Measurements from ENCODE around the gene UBL4B.

UBL4B gene

GRCh38 chr1:110084227-110085078 lies 27.8 kb upstream of the UBL4B start:
- peaks cover 18% of the 10 kb centered on the region for H3K4me1 ChIP-seq (ENCODE audit: control insufficient read depth, insufficient read depth, low read length, poor library complexity, severe bottlenecking)
- H3K27ac ChIP-seq (ENCODE audit: insufficient read depth, low read length, poor library complexity, severe bottlenecking), result no peak overlapping the region
- no peaks in the 10 kb centered on the region for H3K9me3 ChIP-seq (ENCODE audit: control insufficient read depth, low read length)
- H3K4me3 ChIP-seq (ENCODE audit: insufficient read depth, low read depth, low read length, poor library complexity, severe bottlenecking), result peak overlapping the region; percentile 71
- H3K27me3 ChIP-seq (replicated peaks; ENCODE audit: control insufficient read depth, insufficient read depth, low read length, poor library complexity, severe bottlenecking), result peaks cover 34% of the 10 kb centered on the region
- DNase-seq, result no peak
- no peaks in the 10 kb centered on the region for H3K36me3 ChIP-seq (ENCODE audit: control insufficient read depth, insufficient read depth, low read length)

- Histone ChIP-seq H3K4me1 (ENCODE audit: control insufficient read depth, insufficient read depth, low read length, poor library complexity, severe bottlenecking) (peaks cover 18% of the 10 kb centered on the region), H3K9me3 (ENCODE audit: control insufficient read depth, low read length) (no peaks in the 10 kb centered on the region), H3K4me3 (ENCODE audit: insufficient read depth, low read depth, low read length, poor library complexity, severe bottlenecking) (no peak overlapping the region), H3K27ac (ENCODE audit: insufficient read depth, low read length, poor library complexity, severe bottlenecking) (no peak overlapping the region), H3K27me3 (replicated peaks; ENCODE audit: control insufficient read depth, insufficient read depth, low read length, poor library complexity, severe bottlenecking) (peaks cover 34% of the 10 kb centered on the region), H3K36me3 (ENCODE audit: control insufficient read depth, insufficient read depth, low read length) (no peaks in the 10 kb centered on the region)
- no peak for DNase-seq
Measured at GRCh38 chr1:110085671-110086070, 26.6 kb upstream of the UBL4B start.

GRCh38 chr1:110086961-110087360 lies 25.3 kb upstream of the UBL4B start:
- Histone ChIP-seq H3K27me3 (replicated peaks; ENCODE audit: control insufficient read depth, insufficient read depth, low read length, poor library complexity, severe bottlenecking) (peaks cover 34% of the 10 kb centered on the region), H3K4me3 (ENCODE audit: insufficient read depth, low read depth, low read length, poor library complexity, severe bottlenecking) (no peak overlapping the region), H3K36me3 (ENCODE audit: control insufficient read depth, insufficient read depth, low read length) (no peaks in the 10 kb centered on the region)

GRCh38 chr1:110087812-110088738 lies 24.2 kb upstream of the UBL4B start:
- H3K36me3 ChIP-seq (ENCODE audit: control insufficient read depth, insufficient read depth, low read length), result no peaks in the 10 kb centered on the region
- H3K27me3 ChIP-seq (replicated peaks; ENCODE audit: control insufficient read depth, insufficient read depth, low read length, poor library complexity, severe bottlenecking), result peaks cover 31% of the 10 kb centered on the region
- H3K4me3 ChIP-seq (ENCODE audit: insufficient read depth, low read depth, low read length, poor library complexity, severe bottlenecking), result no peak overlapping the region
- no peaks in the 10 kb centered on the region for H3K9me3 ChIP-seq (ENCODE audit: control insufficient read depth, low read length)
- peaks cover 17% of the 10 kb centered on the region for H3K4me1 ChIP-seq (ENCODE audit: control insufficient read depth, insufficient read depth, low read length, poor library complexity, severe bottlenecking)
- DNase-seq, result no peak
- H3K27ac ChIP-seq (ENCODE audit: insufficient read depth, low read length, poor library complexity, severe bottlenecking), result no peak overlapping the region

More at GRCh38 chr1:110086961-110087360, 25.3 kb upstream of the UBL4B start:
- no peak for DNase-seq
- Histone ChIP-seq H3K9me3 (ENCODE audit: control insufficient read depth, low read length) (no peaks in the 10 kb centered on the region), H3K27ac (ENCODE audit: insufficient read depth, low read length, poor library complexity, severe bottlenecking) (no peak overlapping the region), H3K4me1 (ENCODE audit: control insufficient read depth, insufficient read depth, low read length, poor library complexity, severe bottlenecking) (peaks cover 18% of the 10 kb centered on the region)

- H3K9me3 ChIP-seq (ENCODE audit: control insufficient read depth, low read length), result no peaks in the 10 kb centered on the region
- DNase-seq, result no peak
- H3K27me3 ChIP-seq (replicated peaks; ENCODE audit: control insufficient read depth, insufficient read depth, low read length, poor library complexity, severe bottlenecking), result peaks cover 24% of the 10 kb centered on the region
- H3K4me3 ChIP-seq (ENCODE audit: insufficient read depth, low read depth, low read length, poor library complexity, severe bottlenecking), result no peak overlapping the region
- no peak overlapping the region for H3K27ac ChIP-seq (ENCODE audit: insufficient read depth, low read length, poor library complexity, severe bottlenecking)
- H3K36me3 ChIP-seq (ENCODE audit: control insufficient read depth, insufficient read depth, low read length), result no peaks in the 10 kb centered on the region
- H3K4me1 ChIP-seq (ENCODE audit: control insufficient read depth, insufficient read depth, low read length, poor library complexity, severe bottlenecking), result peaks cover 9% of the 10 kb centered on the region
Measured at GRCh38 chr1:110088739-110089316, 23.4 kb upstream of the UBL4B start.

- Histone ChIP-seq H3K36me3 (ENCODE audit: control insufficient read depth, insufficient read depth, low read length) (no peaks in the 10 kb centered on the region), H3K4me1 (ENCODE audit: control insufficient read depth, insufficient read depth, low read length, poor library complexity, severe bottlenecking) (peaks cover under 1% of the 10 kb centered on the region), H3K9me3 (ENCODE audit: control insufficient read depth, low read length) (no peaks in the 10 kb centered on the region), H3K4me3 (ENCODE audit: insufficient read depth, low read depth, low read length, poor library complexity, severe bottlenecking) (no peak overlapping the region), H3K27me3 (replicated peaks; ENCODE audit: control insufficient read depth, insufficient read depth, low read length, poor library complexity, severe bottlenecking) (peaks cover 15% of the 10 kb centered on the region), H3K27ac (ENCODE audit: insufficient read depth, low read length, poor library complexity, severe bottlenecking) (no peak overlapping the region)
- no peak for DNase-seq
Measured at GRCh38 chr1:110089561-110090275, 22.5 kb upstream of the UBL4B start.

- Histone ChIP-seq H3K4me1 (ENCODE audit: control insufficient read depth, insufficient read depth, low read length, poor library complexity, severe bottlenecking) (no peaks in the 10 kb centered on the region), H3K4me3 (ENCODE audit: insufficient read depth, low read depth, low read length, poor library complexity, severe bottlenecking) (no peak overlapping the region), H3K9me3 (ENCODE audit: control insufficient read depth, low read length) (no peaks in the 10 kb centered on the region), H3K36me3 (ENCODE audit: control insufficient read depth, insufficient read depth, low read length) (no peaks in the 10 kb centered on the region), H3K27me3 (replicated peaks; ENCODE audit: control insufficient read depth, insufficient read depth, low read length, poor library complexity, severe bottlenecking) (peaks cover 3% of the 10 kb centered on the region), H3K27ac (ENCODE audit: insufficient read depth, low read length, poor library complexity, severe bottlenecking) (no peak overlapping the region)
- DNase-seq, result no peak
Measured at GRCh38 chr1:110091381-110091780, 20.9 kb upstream of the UBL4B start.

GRCh38 chr1:110091791-110092190 lies 20.5 kb upstream of the UBL4B start:
- Histone ChIP-seq H3K27me3 (replicated peaks; ENCODE audit: control insufficient read depth, insufficient read depth, low read length, poor library complexity, severe bottlenecking) (no peaks in the 10 kb centered on the region), H3K4me3 (ENCODE audit: insufficient read depth, low read depth, low read length, poor library complexity, severe bottlenecking) (no peak overlapping the region), H3K27ac (ENCODE audit: insufficient read depth, low read length, poor library complexity, severe bottlenecking) (no peak overlapping the region), H3K36me3 (ENCODE audit: control insufficient read depth, insufficient read depth, low read length) (no peaks in the 10 kb centered on the region), H3K9me3 (ENCODE audit: control insufficient read depth, low read length) (no peaks in the 10 kb centered on the region), H3K4me1 (ENCODE audit: control insufficient read depth, insufficient read depth, low read length, poor library complexity, severe bottlenecking) (no peaks in the 10 kb centered on the region)
- DNase-seq, result no peak

GRCh38 chr1:110092991-110093390 lies 19.3 kb upstream of the UBL4B start:
- no peak overlapping the region for H3K4me3 ChIP-seq (ENCODE audit: insufficient read depth, low read depth, low read length, poor library complexity, severe bottlenecking)
- H3K36me3 ChIP-seq (ENCODE audit: control insufficient read depth, insufficient read depth, low read length), result no peaks in the 10 kb centered on the region
- no peaks in the 10 kb centered on the region for H3K9me3 ChIP-seq (ENCODE audit: control insufficient read depth, low read length)
- no peak overlapping the region for H3K27ac ChIP-seq (ENCODE audit: insufficient read depth, low read length, poor library complexity, severe bottlenecking)
- H3K4me1 ChIP-seq (ENCODE audit: control insufficient read depth, insufficient read depth, low read length, poor library complexity, severe bottlenecking), result no peaks in the 10 kb centered on the region
- no peaks in the 10 kb centered on the region for H3K27me3 ChIP-seq (replicated peaks; ENCODE audit: control insufficient read depth, insufficient read depth, low read length, poor library complexity, severe bottlenecking)
- no peak for DNase-seq

Data from effector memory CD4-positive, alpha-beta T cell (primary cell).